ENCODE data around the gene KASH5.

Gene KASH5

GRCh38 chr19:49421039-49421877 is 33.2 kb downstream of the KASH5 start:
- no peak for DNase-seq (ENCODE audit: low spot score)

GRCh38 chr19:49421878-49422202 is 33.8 kb downstream of the KASH5 start:
- no peak for DNase-seq (ENCODE audit: low spot score)

GRCh38 chr19:49422407-49423070 is 34.5 kb downstream of the KASH5 start:
- no peak for DNase-seq (ENCODE audit: low spot score)

GRCh38 chr19:49423071-49423984 is 35.3 kb downstream of the KASH5 start, which contains the start of gene PTH2:
TSS of gene PTH2 (minus strand) at chr19:49423441. CDS start at chr19:49423339, 102 bp downstream.
- no peak for DNase-seq (ENCODE audit: low spot score)

- DNase-seq (ENCODE audit: low spot score) = no peak
These were observed 35.9 kb downstream of the KASH5 start for GRCh38 chr19:49423985-49424303.

GRCh38 chr19:49425178-49425577 is 37.1 kb downstream of the KASH5 start, which contains the start of gene GFY:
TSS of gene GFY (plus strand) at chr19:49425388. CDS start at chr19:49426431, 1,043 bp downstream.
- no peak for DNase-seq (ENCODE audit: low spot score)

GRCh38 chr19:49425922-49426592 is 38.0 kb downstream of the KASH5 start:
- no peak for DNase-seq (ENCODE audit: low spot score)

- DNase-seq (ENCODE audit: low spot score) = no peak
These were observed 39.3 kb downstream of the KASH5 start for GRCh38 chr19:49427339-49427738.

GRCh38 chr19:49427855-49428546 is 40.0 kb downstream of the KASH5 start:
- no peak for DNase-seq (ENCODE audit: low spot score)

- DNase-seq (ENCODE audit: low spot score) = no peak
These were observed 40.8 kb downstream of the KASH5 start for GRCh38 chr19:49428547-49429451.

GRCh38 chr19:49430172-49430677 is 42.2 kb downstream of the KASH5 start:
- DNase-seq (ENCODE audit: low spot score) = no peak

GRCh38 chr19:49430678-49431329 is 42.8 kb downstream of the KASH5 start:
- DNase-seq (ENCODE audit: low spot score) = no peak

GRCh38 chr19:49431330-49431749 is 43.3 kb downstream of the KASH5 start:
- DNase-seq (ENCODE audit: low spot score) = no peak

- no peak for DNase-seq (ENCODE audit: low spot score)
These were observed 44.4 kb downstream of the KASH5 start for GRCh38 chr19:49432141-49433073.

GRCh38 chr19:49433240-49433901 is 45.3 kb downstream of the KASH5 start:
- no peak for DNase-seq (ENCODE audit: low spot score)

GRCh38 chr19:49434907-49435583 is 47.0 kb downstream of the KASH5 start:
- DNase-seq (ENCODE audit: low spot score) = no peak

GRCh38 chr19:49435670-49436069 is 47.6 kb downstream of the KASH5 start:
- no peak for DNase-seq (ENCODE audit: low spot score)

Data from globus pallidus (tissue), 1 donor.